Heart right ventricle (tissue), 16 donors: ENCODE measurements around the gene HNRNPA2B1. TPM values are rescaled to one million over a fixed set of nuclear protein-coding genes. Genes with fewer than 3 reads are reported as not detected.
A peak's percentile ranks its signal among the peaks of the same experiment; 100 is the strongest.
"Not testable (repeated sequence)": the region's sequence is repeated elsewhere in the genome, so short reads cannot be mapped to it uniquely, and the experiment has no call there.

ENCODE experiments used
- ATAC-seq, 8 donors: fragments of 200-7000 bp; cut with Tn5 transposase; one replicate each; pipeline ENCODE4 v1.9.1; 2020; ENCODE audit warnings: mild to moderate bottlenecking in 8 of 8, moderate library complexity in 8 of 8, moderate number of reproducible peaks in 1 of 8
- DNase-seq, 2 donors: peaks; one replicate each; pipeline ENCODE4 v3.0.0-alpha.2; 2020
- H3K27ac ChIP-seq, 10 donors: fragments of 200-600 bp; sonication (generic) in 2 of 10; one replicate each; pipeline versions ENCODE4 v1.5.0 to v1.8.0; 2020 to 2022; ENCODE audit warnings: mild to moderate bottlenecking in 3 of 10
- H3K27me3 ChIP-seq, 7 donors: fragments of 200-600 bp; one replicate each; pipeline ENCODE4 v1.8.0; 2021 to 2022; ENCODE audit warnings: mild to moderate bottlenecking in 2 of 7
- H3K36me3 ChIP-seq, 9 donors: fragments of 200-600 bp; sonication (generic) in 1 of 9; one replicate each; pipeline versions ENCODE4 v1.5.0 to v1.8.0; 2020 to 2022; ENCODE audit warnings: mild to moderate bottlenecking in 2 of 9
- H3K4me1 ChIP-seq, 9 donors: fragments of 200-600 bp; sonication (generic) in 1 of 9; one replicate each; pipeline versions ENCODE4 v1.5.0 to v1.8.0; 2020 to 2022; ENCODE audit warnings: mild to moderate bottlenecking in 4 of 9
- H3K4me3 ChIP-seq, 10 donors: fragments of 200-600 bp; sonication (generic) in 2 of 10; one replicate each; pipeline versions ENCODE4 v1.5.0 to v1.8.0; 2020 to 2022; ENCODE audit warnings: mild to moderate bottlenecking in 7 of 10, moderate library complexity in 2 of 10
- H3K9me3 ChIP-seq, 11 donors: fragments of 200-600 bp in 10 of 11; sonication (generic) in 2 of 11; one replicate each; pipeline versions ENCODE4 v1.5.0 to v1.8.0; 2013 to 2022; ENCODE audit warnings: mild to moderate bottlenecking in 2 of 11, control low read depth in 1 of 11, moderate library complexity in 1 of 11
- CTCF ChIP-seq, 9 donors: fragments of 200-600 bp; sonication (generic) in 2 of 9; IDR thresholded peaks; one replicate each; pipeline versions ENCODE4 v1.5.0 to v1.8.0; 2021 to 2022; ENCODE audit warnings: antibody characterized with exemption in 9 of 9, mild to moderate bottlenecking in 5 of 9, moderate library complexity in 1 of 9
- WGBS, 2 donors: extraction: QIAGEN DNeasy Blood & Tissue Kit; methylation state at CpG; one replicate each; pipeline ENCODE4 v1.1.7; 2013; ENCODE audit warnings: inconsistent platforms in 1 of 2; 5-methylcytosine and 5-hydroxymethylcytosine counted together
- intact Hi-C, 10 donors: fragments of 100-400 bp; cut with DNase I; formaldehyde crosslinking; loops; one replicate each; pipeline versions ENCODE4 v1.11.1 to v1.14.2; 2022
- polyA plus RNA-seq, 2 donors: library from polyadenylated mRNA; stranded (reverse); fragments of 200-250 nt; gene quantifications; one replicate each; pipeline ENCODE4 v1.2.3, GENCODE V29; 2013
- total RNA-seq, 10 donors: library from RNA; stranded (reverse); fragmentation: NEBNext Ultra II Directional in 3 of 10; extraction: Animal tissue kit (Norgen Biotek cat#: 25700) in 3 of 10; gene quantifications; one replicate each; pipeline versions ENCODE4 v1.2.1 to v1.2.4, GENCODE V29; 2021 to 2023
- donor health status: Arrhythmogenic right ventricular cardiomyopathy.
- donor health status: ischemic (EF 13 %, LVEDD 7.1; RV severe dilation, severe dysfunction).
- donor health status: healthy with polysubstance abuse.
- donor health status: DM: no; HTN: yes; CAD: no.
- donor health status: DM: no; HTN: no; CAD: no.
- donor health status: ischemic (EF 25% LVEDD 6.9; RV normal size, moderate dysfunction).
- donor health status: ischemic (EF 25% LVEDD 5.7; RV mildly dilated, moderate dysfunction).
- donor health status: healthy.
- donor health status: DM: yes; HTN: yes; CAD: no.
- donor health status: Ischemic cardiomyopathy.
- donor health status: ischemic (EF 35%, LVEDD 5.7; RV mildly dilated, moderate dysfunction).
- donor health status: nonischemic (EF 11% LVEDD 7.7; RV severe dilation, severe dysfunction).
- donor health status: DM: yes; HTN: yes; CAD: no.
- donor health status: PGD.
- donor health status: ischemic (EF 29% LVEDD 5.4; RV normal size, mild dysfunction).
- donor health status: nonischemic (EF 23%, LVEDD 6.1; RV moderate dilation, normal function).

Gene HNRNPA2B1
- total and polyA plus RNA-seq, 12 donors = 364 to 667 (median 404) TPM

- H3K9me3 ChIP-seq = no peaks in the 10 kb centered on the region
- H3K27ac ChIP-seq = peak overlapping the region in 1 of 10 donors; percentile 20
- H3K36me3 ChIP-seq = peaks cover 0 to 11% (median 0%) of the 10 kb centered on the region in 9 donors
- WGBS, 2 donors = 51 to 52% methylated on average over 8 of the region's 8 CpGs
- DNase-seq = no peak
- ATAC-seq = peak in 5 of 8 donors; percentile 12 to 38 (median 21)
- H3K27me3 ChIP-seq = no peaks in the 10 kb centered on the region
- peaks cover 0 to 41% (median 26%) of the 10 kb centered on the region in 9 donors for H3K4me1 ChIP-seq
- no peak overlapping the region for H3K4me3 ChIP-seq
- no peak for TF ChIP-seq CTCF (IDR thresholded peaks at IDR 0.05)
- intact Hi-C loops = loop anchor here in 1 of 10 donors (10.0 kb wide), 1 partner anchor 85 kb away; no protein-coding TSS in a partner anchor
Measured at GRCh38 chr7:26179826-26180497, 20.6 kb downstream of the HNRNPA2B1 start.

- Histone ChIP-seq H3K4me1 (peaks cover 0 to 41% (median 26%) of the 10 kb centered on the region in 9 donors), H3K27me3 (no peaks in the 10 kb centered on the region), H3K9me3 (no peaks in the 10 kb centered on the region), H3K4me3 (no peak overlapping the region), H3K27ac (no peak overlapping the region), H3K36me3 (peaks cover 0 to 6% (median 0%) of the 10 kb centered on the region in 9 donors)
- ATAC-seq = peak in 5 of 8 donors; percentile 3 to 60 (median 16)
- 72 to 82% methylated on average over 5 of the region's 5 CpGs for WGBS, 2 donors
- TF ChIP-seq CTCF (IDR thresholded peaks at IDR 0.05) = no peak
- no peak for DNase-seq
- intact Hi-C loops = no loop called here
Measured at GRCh38 chr7:26179422-26179821, 21.1 kb downstream of the HNRNPA2B1 start.

GRCh38 chr7:26178272-26178960, 22.1 kb downstream of the HNRNPA2B1 start:
- WGBS, 2 donors = 82 to 86% methylated on average over 7 of the region's 7 CpGs
- Histone ChIP-seq H3K27ac (no peak overlapping the region), H3K9me3 (no peaks in the 10 kb centered on the region), H3K4me3 (no peak overlapping the region), H3K27me3 (no peaks in the 10 kb centered on the region), H3K36me3 (no peaks in the 10 kb centered on the region), H3K4me1 (peaks cover 0 to 32% (median 17%) of the 10 kb centered on the region in 9 donors)
- DNase-seq (no peak), ATAC-seq (peak in 3 of 8 donors; percentile 18 to 24 (median 20))
- intact Hi-C loops = no loop called here
- no peak for TF ChIP-seq CTCF (IDR thresholded peaks at IDR 0.05)

- H3K9me3 ChIP-seq, ATAC-seq, H3K27ac ChIP-seq, H3K27me3 ChIP-seq, DNase-seq, intact Hi-C loops, H3K4me3 ChIP-seq, H3K36me3 ChIP-seq: not testable (repeated sequence)
- WGBS, 2 donors = 93 to 94% methylated on average over 20 of the region's 20 CpGs
- peaks cover 0 to 20% (median 7%) of the 10 kb centered on the region in 9 donors for H3K4me1 ChIP-seq
Measured at GRCh38 chr7:26177269-26177668, 23.3 kb downstream of the HNRNPA2B1 start.

GRCh38 chr7:26176696-26177095, 23.9 kb downstream of the HNRNPA2B1 start:
- 97% methylated on average over 14 to 17 of the region's 26 CpGs for WGBS, 2 donors
- DNase-seq, H3K27ac ChIP-seq, H3K4me3 ChIP-seq, H3K36me3 ChIP-seq, ATAC-seq, H3K9me3 ChIP-seq, H3K27me3 ChIP-seq, intact Hi-C loops: not testable (repeated sequence)
- H3K4me1 ChIP-seq = peaks cover 0 to 18% (median 4%) of the 10 kb centered on the region in 9 donors

GRCh38 chr7:26175903-26176302, 24.6 kb downstream of the HNRNPA2B1 start:
- not testable (repeated sequence) for DNase-seq

More at GRCh38 chr7:26175903-26176302, 24.6 kb downstream of the HNRNPA2B1 start:
- H3K27me3 ChIP-seq, H3K9me3 ChIP-seq, ATAC-seq, H3K27ac ChIP-seq, intact Hi-C loops, H3K4me3 ChIP-seq, H3K36me3 ChIP-seq: not testable (repeated sequence)
- H3K4me1 ChIP-seq = peaks cover 0 to 10% (median 0%) of the 10 kb centered on the region in 9 donors
- 95 to 100% methylated on average over 2 of the region's 4 CpGs for WGBS, 2 donors
